ENCODE results near the gene MKS1. TPM values are rescaled to one million over a fixed set of nuclear protein-coding genes. Genes with fewer than 3 reads are reported as not detected.

The MKS1 gene
- total and polyA plus RNA-seq, 2 experiments from 2014 or later = 14.0 to 17.4 TPM

DNA sequence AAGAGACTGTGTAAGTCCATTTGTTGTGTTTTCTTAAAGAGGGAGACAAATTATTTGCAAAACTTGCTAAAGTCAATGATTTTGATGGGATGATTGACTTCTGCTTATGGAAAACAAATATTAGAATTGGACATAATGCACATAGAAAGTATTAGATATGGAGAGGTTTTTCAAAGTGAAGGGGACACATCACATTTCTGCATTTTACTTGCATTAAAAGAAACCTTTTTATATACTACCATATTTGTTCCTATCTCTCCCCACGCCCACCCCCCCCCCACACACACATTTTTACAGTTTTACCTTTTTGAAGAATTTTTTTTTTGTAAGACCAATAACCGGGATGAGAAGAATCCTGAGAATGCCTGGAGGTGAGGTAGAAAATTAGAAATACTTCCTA lies 60.9 kb downstream of the MKS1 start:
- Mint-ChIP-seq H3K36me3 (ENCODE audit: low read depth) (no peaks in the 10 kb centered on the region), H3K27ac (no peak overlapping the region), H3K27me3 (ENCODE audit: insufficient read depth, low read depth, poor library complexity) (peaks cover 10% of the 10 kb centered on the region), H3K4me1 (peaks cover 3% of the 10 kb centered on the region; the same call in 2 of the 3 replicates), H3K9me3 (no peaks in the 10 kb centered on the region), H3K4me3 (no peak overlapping the region)
- Histone ChIP-seq H3K9me2 (ENCODE audit: insufficient read depth) (no peaks in the 10 kb centered on the region; the same call in 1 of the 2 replicates), H2AFZ (no peak overlapping the region), H3K27ac (ENCODE audit: low read depth) (no peak overlapping the region), H3K4me2 (no peak overlapping the region), H4K20me1 (replicated peaks; ENCODE audit: insufficient read depth) (no peaks in the 10 kb centered on the region), H3K79me2 (replicated peaks; ENCODE audit: insufficient read depth) (no peaks in the 10 kb centered on the region), H3K36me3 (ENCODE audit: insufficient read depth) (no peaks in the 10 kb centered on the region), H3K4me1 (ENCODE audit: insufficient read depth) (no peaks in the 10 kb centered on the region), H3K27me3 (ENCODE audit: insufficient read depth) (peaks cover 37% of the 10 kb centered on the region), H3K4me3 (no peak overlapping the region), H3F3A (replicated peaks; ENCODE audit: low read depth) (peaks cover 9% of the 10 kb centered on the region; the same call in 1 of the 2 replicates)
- TF ChIP-seq NANOG (IDR thresholded peaks at IDR 0.05; ENCODE audit: borderline replicate concordance) (no peak), EZH2 (IDR thresholded peaks at IDR 0.05; ENCODE audit: low read depth, unreplicated experiment) (no peak), ZNF331 (CRISPR knock-in tag; IDR thresholded peaks at IDR 0.05; ENCODE audit: low read depth) (no peak), REST (IDR thresholded peaks at IDR 0.05; ENCODE audit: unreplicated experiment) (no peak), JUNB (IDR thresholded peaks at IDR 0.05; ENCODE audit: unreplicated experiment) (no peak), STAT1 (IDR thresholded peaks at IDR 0.05; ENCODE audit: unreplicated experiment) (no peak), ZNF114 (CRISPR knock-in tag; IDR thresholded peaks at IDR 0.05) (no peak)
- TF ChIP-seq, protein P1, sequence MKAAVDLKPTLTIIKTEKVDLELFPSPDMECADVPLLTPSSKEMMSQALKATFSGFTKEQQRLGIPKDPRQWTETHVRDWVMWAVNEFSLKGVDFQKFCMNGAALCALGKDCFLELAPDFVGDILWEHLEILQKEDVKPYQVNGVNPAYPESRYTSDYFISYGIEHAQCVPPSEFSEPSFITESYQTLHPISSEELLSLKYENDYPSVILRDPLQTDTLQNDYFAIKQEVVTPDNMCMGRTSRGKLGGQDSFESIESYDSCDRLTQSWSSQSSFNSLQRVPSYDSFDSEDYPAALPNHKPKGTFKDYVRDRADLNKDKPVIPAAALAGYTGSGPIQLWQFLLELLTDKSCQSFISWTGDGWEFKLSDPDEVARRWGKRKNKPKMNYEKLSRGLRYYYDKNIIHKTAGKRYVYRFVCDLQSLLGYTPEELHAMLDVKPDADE (IDR thresholded peaks at IDR 0.05) = no peak
- TF ChIP-seq, protein P2, sequence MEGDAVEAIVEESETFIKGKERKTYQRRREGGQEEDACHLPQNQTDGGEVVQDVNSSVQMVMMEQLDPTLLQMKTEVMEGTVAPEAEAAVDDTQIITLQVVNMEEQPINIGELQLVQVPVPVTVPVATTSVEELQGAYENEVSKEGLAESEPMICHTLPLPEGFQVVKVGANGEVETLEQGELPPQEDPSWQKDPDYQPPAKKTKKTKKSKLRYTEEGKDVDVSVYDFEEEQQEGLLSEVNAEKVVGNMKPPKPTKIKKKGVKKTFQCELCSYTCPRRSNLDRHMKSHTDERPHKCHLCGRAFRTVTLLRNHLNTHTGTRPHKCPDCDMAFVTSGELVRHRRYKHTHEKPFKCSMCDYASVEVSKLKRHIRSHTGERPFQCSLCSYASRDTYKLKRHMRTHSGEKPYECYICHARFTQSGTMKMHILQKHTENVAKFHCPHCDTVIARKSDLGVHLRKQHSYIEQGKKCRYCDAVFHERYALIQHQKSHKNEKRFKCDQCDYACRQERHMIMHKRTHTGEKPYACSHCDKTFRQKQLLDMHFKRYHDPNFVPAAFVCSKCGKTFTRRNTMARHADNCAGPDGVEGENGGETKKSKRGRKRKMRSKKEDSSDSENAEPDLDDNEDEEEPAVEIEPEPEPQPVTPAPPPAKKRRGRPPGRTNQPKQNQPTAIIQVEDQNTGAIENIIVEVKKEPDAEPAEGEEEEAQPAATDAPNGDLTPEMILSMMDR (conservative IDR thresholded peaks at IDR 0.05; ENCODE audit: low read depth in 2 of 2) = no peak
- TF ChIP-seq, protein P3, sequence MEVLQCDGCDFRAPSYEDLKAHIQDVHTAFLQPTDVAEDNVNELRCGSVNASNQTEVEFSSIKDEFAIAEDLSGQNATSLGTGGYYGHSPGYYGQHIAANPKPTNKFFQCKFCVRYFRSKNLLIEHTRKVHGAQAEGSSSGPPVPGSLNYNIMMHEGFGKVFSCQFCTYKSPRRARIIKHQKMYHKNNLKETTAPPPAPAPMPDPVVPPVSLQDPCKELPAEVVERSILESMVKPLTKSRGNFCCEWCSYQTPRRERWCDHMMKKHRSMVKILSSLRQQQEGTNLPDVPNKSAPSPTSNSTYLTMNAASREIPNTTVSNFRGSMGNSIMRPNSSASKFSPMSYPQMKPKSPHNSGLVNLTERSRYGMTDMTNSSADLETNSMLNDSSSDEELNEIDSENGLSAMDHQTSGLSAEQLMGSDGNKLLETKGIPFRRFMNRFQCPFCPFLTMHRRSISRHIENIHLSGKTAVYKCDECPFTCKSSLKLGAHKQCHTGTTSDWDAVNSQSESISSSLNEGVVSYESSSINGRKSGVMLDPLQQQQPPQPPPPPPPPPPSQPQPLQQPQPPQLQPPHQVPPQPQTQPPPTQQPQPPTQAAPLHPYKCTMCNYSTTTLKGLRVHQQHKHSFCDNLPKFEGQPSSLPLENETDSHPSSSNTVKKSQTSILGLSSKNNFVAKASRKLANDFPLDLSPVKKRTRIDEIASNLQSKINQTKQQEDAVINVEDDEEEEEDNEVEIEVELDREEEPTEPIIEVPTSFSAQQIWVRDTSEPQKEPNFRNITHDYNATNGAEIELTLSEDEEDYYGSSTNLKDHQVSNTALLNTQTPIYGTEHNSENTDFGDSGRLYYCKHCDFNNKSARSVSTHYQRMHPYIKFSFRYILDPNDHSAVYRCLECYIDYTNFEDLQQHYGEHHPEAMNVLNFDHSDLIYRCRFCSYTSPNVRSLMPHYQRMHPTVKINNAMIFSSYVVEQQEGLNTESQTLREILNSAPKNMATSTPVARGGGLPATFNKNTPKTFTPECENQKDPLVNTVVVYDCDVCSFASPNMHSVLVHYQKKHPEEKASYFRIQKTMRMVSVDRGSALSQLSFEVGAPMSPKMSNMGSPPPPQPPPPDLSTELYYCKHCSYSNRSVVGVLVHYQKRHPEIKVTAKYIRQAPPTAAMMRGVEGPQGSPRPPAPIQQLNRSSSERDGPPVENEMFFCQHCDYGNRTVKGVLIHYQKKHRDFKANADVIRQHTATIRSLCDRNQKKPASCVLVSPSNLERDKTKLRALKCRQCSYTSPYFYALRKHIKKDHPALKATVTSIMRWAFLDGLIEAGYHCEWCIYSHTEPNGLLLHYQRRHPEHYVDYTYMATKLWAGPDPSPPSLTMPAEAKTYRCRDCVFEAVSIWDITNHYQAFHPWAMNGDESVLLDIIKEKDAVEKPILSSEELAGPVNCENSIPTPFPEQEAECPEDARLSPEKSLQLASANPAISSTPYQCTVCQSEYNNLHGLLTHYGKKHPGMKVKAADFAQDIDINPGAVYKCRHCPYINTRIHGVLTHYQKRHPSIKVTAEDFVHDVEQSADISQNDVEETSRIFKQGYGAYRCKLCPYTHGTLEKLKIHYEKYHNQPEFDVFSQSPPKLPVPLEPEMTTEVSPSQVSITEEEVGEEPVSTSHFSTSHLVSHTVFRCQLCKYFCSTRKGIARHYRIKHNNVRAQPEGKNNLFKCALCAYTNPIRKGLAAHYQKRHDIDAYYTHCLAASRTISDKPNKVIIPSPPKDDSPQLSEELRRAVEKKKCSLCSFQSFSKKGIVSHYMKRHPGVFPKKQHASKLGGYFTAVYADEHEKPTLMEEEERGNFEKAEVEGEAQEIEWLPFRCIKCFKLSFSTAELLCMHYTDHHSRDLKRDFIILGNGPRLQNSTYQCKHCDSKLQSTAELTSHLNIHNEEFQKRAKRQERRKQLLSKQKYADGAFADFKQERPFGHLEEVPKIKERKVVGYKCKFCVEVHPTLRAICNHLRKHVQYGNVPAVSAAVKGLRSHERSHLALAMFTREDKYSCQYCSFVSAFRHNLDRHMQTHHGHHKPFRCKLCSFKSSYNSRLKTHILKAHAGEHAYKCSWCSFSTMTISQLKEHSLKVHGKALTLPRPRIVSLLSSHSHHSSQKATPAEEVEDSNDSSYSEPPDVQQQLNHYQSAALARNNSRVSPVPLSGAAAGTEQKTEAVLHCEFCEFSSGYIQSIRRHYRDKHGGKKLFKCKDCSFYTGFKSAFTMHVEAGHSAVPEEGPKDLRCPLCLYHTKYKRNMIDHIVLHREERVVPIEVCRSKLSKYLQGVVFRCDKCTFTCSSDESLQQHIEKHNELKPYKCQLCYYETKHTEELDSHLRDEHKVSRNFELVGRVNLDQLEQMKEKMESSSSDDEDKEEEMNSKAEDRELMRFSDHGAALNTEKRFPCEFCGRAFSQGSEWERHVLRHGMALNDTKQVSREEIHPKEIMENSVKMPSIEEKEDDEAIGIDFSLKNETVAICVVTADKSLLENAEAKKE (CRISPR knock-in tag; IDR thresholded peaks at IDR 0.05) = no peak
- DNase-seq (ENCODE audit: low spot score) = no peak
- no peak for ATAC-seq

Data from GM23338 (cell line).